Measurements from ENCODE around the gene HTR4. TPM values are rescaled to one million over a fixed set of nuclear protein-coding genes. Genes with fewer than 3 reads are reported as not detected.

The HTR4 gene
- polyA plus RNA-seq, 2 of the 4 experiments (the other 2 are of a cell fraction) = not detected

DNA sequence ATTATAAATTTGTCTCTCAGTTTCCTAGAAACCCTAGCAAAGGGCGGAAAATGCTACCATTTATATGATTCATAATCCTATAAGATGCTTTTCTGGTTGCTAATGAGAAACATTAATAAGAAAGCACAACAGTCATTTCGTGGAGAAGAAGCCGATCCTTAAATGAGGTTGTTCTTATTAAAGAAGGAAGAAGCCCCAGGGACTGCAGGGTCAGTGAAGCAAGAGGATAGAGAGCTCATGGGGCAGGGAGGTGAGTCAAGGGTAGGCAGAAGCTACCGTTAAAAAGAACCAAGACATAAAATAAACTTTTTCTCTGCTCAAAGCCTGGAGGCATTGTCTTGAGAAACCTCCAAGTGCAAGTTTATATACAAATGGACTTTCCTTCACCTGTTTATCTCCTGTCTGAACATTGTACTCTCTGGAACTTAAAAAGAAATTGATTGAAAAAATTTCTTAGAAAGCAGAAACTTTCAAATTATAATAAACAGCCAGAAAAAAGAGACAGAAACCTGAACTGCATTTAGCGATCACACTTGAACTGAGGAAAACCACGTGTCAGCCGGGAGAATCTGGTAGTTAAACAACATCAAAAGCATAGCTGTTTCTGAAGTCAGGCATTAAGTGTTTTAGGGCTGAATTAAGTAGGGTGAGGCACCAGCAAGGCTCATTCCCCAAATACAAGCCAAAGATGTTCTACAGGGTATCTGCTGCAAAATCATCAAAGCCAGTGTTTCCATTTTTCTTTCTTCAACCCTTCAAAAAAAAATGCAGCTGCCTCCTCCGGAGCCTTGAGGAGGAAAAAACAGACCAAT lies 21.9 kb downstream of the HTR4 start:
- no peak for DNase-seq (ENCODE audit: low read depth in 1 of 2, low spot score in 1 of 2)
- POLR2A ChIA-PET = no interaction called here
- Histone ChIP-seq H3K27ac (no peak overlapping the region), H3K9me3 (no peaks in the 10 kb centered on the region), H3K4me3 (no peak overlapping the region), H3K4me1 (no peaks in the 10 kb centered on the region), H3K4me2 (no peak overlapping the region)
- FAIRE-seq = no peak
- CTCF ChIA-PET = no interaction called here
- 16% methylated on average over 8 of the region's 8 CpGs for WGBS (ENCODE audit: missing lambda C conversion rate)
- ATAC-seq = no peak
- no peak for TF ChIP-seq TFCP2L1 (CRISPR knock-in tag; IDR thresholded peaks at IDR 0.05)
- TF ChIP-seq, protein P1, sequence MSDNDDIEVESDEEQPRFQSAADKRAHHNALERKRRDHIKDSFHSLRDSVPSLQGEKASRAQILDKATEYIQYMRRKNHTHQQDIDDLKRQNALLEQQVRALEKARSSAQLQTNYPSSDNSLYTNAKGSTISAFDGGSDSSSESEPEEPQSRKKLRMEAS (IDR thresholded peaks at IDR 0.05) = no peak
- TF ChIP-seq, protein P2, sequence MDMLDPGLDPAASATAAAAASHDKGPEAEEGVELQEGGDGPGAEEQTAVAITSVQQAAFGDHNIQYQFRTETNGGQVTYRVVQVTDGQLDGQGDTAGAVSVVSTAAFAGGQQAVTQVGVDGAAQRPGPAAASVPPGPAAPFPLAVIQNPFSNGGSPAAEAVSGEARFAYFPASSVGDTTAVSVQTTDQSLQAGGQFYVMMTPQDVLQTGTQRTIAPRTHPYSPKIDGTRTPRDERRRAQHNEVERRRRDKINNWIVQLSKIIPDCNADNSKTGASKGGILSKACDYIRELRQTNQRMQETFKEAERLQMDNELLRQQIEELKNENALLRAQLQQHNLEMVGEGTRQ (IDR thresholded peaks at IDR 0.05) = no peak
- no peak for TF ChIP-seq NR3C1 (IDR thresholded peaks at IDR 0.05)
- no peak for TF ChIP-seq SMC3 (IDR thresholded peaks at IDR 0.05)
- no peak for TF ChIP-seq EHMT2 (IDR thresholded peaks at IDR 0.05; ENCODE audit: low read depth)
- TF ChIP-seq, protein P3, sequence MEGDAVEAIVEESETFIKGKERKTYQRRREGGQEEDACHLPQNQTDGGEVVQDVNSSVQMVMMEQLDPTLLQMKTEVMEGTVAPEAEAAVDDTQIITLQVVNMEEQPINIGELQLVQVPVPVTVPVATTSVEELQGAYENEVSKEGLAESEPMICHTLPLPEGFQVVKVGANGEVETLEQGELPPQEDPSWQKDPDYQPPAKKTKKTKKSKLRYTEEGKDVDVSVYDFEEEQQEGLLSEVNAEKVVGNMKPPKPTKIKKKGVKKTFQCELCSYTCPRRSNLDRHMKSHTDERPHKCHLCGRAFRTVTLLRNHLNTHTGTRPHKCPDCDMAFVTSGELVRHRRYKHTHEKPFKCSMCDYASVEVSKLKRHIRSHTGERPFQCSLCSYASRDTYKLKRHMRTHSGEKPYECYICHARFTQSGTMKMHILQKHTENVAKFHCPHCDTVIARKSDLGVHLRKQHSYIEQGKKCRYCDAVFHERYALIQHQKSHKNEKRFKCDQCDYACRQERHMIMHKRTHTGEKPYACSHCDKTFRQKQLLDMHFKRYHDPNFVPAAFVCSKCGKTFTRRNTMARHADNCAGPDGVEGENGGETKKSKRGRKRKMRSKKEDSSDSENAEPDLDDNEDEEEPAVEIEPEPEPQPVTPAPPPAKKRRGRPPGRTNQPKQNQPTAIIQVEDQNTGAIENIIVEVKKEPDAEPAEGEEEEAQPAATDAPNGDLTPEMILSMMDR (IDR thresholded peaks at IDR 0.05) = no peak
- TF ChIP-seq, protein P4, sequence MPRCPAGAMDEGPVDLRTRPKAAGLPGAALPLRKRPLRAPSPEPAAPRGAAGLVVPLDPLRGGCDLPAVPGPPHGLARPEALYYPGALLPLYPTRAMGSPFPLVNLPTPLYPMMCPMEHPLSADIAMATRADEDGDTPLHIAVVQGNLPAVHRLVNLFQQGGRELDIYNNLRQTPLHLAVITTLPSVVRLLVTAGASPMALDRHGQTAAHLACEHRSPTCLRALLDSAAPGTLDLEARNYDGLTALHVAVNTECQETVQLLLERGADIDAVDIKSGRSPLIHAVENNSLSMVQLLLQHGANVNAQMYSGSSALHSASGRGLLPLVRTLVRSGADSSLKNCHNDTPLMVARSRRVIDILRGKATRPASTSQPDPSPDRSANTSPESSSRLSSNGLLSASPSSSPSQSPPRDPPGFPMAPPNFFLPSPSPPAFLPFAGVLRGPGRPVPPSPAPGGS (IDR thresholded peaks at IDR 0.05) = no peak

DNA sequence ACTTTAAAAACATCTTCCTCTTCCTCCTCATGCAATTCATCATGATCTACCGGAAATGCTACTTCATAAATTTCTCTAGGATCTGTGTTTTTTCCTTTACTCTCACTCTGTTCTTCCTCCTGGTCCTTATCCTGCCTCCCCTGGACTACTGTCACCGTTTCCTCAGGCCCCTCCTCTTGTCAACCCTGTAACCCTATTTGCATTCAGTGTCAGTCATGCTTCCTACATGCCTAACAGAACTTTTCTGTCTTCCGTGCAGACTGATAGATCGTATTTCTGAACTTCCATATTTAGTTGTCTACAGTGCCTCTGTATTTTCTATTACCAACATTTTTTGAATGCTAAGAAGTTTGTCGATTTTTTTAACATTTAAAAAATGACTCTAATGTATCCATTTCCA lies 27.3 kb downstream of the HTR4 start:
- Histone ChIP-seq H3K9me3 (no peaks in the 10 kb centered on the region), H3K27ac (no peak overlapping the region), H3K4me3 (no peak overlapping the region), H3K4me2 (no peak overlapping the region), H3K4me1 (no peaks in the 10 kb centered on the region)
- POLR2A ChIA-PET = no interaction called here
- ATAC-seq (no peak), DNase-seq (ENCODE audit: low read depth in 1 of 2, low spot score in 1 of 2) (no peak), FAIRE-seq (no peak)
- 17% methylated on average over 5 of the region's 5 CpGs for WGBS (ENCODE audit: missing lambda C conversion rate)
- CTCF ChIA-PET = interaction anchor here (1.3 kb wide), 1 partner anchor 104 kb away, joined by 3 read pairs; no protein-coding TSS in a partner anchor
- TF ChIP-seq TFCP2L1 (CRISPR knock-in tag; IDR thresholded peaks at IDR 0.05) = no peak
- TF ChIP-seq, protein P3 (IDR thresholded peaks at IDR 0.05) = no peak
- no peak for TF ChIP-seq ZC3H11A (IDR thresholded peaks at IDR 0.05)
- TF ChIP-seq GATA3 (IDR thresholded peaks at IDR 0.05; ENCODE audit: borderline replicate concordance) = no peak
- TF ChIP-seq EHF (CRISPR knock-in tag; IDR thresholded peaks at IDR 0.05) = no peak
- TF ChIP-seq, protein P1 (IDR thresholded peaks at IDR 0.05) = no peak
- TF ChIP-seq, protein P5, sequence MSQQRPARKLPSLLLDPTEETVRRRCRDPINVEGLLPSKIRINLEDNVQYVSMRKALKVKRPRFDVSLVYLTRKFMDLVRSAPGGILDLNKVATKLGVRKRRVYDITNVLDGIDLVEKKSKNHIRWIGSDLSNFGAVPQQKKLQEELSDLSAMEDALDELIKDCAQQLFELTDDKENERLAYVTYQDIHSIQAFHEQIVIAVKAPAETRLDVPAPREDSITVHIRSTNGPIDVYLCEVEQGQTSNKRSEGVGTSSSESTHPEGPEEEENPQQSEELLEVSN (IDR thresholded peaks at IDR 0.05; ENCODE audit: borderline replicate concordance, low read depth) = no peak
- no peak for TF ChIP-seq SMC3 (IDR thresholded peaks at IDR 0.05)
- TF ChIP-seq, protein P4 (IDR thresholded peaks at IDR 0.05) = no peak
- no peak for TF ChIP-seq CHD2 (IDR thresholded peaks at IDR 0.05; ENCODE audit: low read length, partially characterized antibody)
- TF ChIP-seq EHMT2 (IDR thresholded peaks at IDR 0.05; ENCODE audit: low read depth) = no peak
- TF ChIP-seq, protein P6, sequence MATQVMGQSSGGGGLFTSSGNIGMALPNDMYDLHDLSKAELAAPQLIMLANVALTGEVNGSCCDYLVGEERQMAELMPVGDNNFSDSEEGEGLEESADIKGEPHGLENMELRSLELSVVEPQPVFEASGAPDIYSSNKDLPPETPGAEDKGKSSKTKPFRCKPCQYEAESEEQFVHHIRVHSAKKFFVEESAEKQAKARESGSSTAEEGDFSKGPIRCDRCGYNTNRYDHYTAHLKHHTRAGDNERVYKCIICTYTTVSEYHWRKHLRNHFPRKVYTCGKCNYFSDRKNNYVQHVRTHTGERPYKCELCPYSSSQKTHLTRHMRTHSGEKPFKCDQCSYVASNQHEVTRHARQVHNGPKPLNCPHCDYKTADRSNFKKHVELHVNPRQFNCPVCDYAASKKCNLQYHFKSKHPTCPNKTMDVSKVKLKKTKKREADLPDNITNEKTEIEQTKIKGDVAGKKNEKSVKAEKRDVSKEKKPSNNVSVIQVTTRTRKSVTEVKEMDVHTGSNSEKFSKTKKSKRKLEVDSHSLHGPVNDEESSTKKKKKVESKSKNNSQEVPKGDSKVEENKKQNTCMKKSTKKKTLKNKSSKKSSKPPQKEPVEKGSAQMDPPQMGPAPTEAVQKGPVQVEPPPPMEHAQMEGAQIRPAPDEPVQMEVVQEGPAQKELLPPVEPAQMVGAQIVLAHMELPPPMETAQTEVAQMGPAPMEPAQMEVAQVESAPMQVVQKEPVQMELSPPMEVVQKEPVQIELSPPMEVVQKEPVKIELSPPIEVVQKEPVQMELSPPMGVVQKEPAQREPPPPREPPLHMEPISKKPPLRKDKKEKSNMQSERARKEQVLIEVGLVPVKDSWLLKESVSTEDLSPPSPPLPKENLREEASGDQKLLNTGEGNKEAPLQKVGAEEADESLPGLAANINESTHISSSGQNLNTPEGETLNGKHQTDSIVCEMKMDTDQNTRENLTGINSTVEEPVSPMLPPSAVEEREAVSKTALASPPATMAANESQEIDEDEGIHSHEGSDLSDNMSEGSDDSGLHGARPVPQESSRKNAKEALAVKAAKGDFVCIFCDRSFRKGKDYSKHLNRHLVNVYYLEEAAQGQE (IDR thresholded peaks at IDR 0.05) = no peak
- TF ChIP-seq RARB (CRISPR knock-in tag; IDR thresholded peaks at IDR 0.05) = no peak
- TF ChIP-seq NPAS2 (CRISPR knock-in tag; IDR thresholded peaks at IDR 0.05; ENCODE audit: borderline replicate concordance) = no peak
- TF ChIP-seq, protein P7, sequence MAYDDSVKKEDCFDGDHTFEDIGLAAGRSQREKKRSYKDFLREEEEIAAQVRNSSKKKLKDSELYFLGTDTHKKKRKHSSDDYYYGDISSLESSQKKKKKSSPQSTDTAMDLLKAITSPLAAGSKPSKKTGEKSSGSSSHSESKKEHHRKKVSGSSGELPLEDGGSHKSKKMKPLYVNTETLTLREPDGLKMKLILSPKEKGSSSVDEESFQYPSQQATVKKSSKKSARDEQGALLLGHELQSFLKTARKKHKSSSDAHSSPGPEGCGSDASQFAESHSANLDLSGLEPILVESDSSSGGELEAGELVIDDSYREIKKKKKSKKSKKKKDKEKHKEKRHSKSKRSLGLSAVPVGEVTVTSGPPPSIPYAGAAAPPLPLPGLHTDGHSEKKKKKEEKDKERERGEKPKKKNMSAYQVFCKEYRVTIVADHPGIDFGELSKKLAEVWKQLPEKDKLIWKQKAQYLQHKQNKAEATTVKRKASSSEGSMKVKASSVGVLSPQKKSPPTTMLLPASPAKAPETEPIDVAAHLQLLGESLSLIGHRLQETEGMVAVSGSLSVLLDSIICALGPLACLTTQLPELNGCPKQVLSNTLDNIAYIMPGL (CRISPR knock-in tag; IDR thresholded peaks at IDR 0.05; ENCODE audit: borderline replicate concordance) = no peak
- no peak for TF ChIP-seq KDM1A (IDR thresholded peaks at IDR 0.05; ENCODE audit: low read depth)
- no peak for TF ChIP-seq HDAC2 (IDR thresholded peaks at IDR 0.05)
